Liver (tissue), 9 donors: ENCODE data around the gene ZDHHC11B. TPM values are rescaled to one million over a fixed set of nuclear protein-coding genes. Genes with fewer than 3 reads are reported as not detected.

Source experiments
- DNase-seq: peaks from one replicate; pipeline ENCODE4 v3.0.0-alpha.2; 2017; ENCODE audit warnings: low spot score
- H3K27ac ChIP-seq, 2 donors: one replicate each; pipeline ENCODE4 v1.7.0; 2013; ENCODE audit warnings: inconsistent platforms in 2 of 2, low read length in 2 of 2, control low read depth in 1 of 2, low read depth in 1 of 2, mild to moderate bottlenecking in 1 of 2
- H3K27me3 ChIP-seq, 4 donors: one replicate each; pipeline versions ENCODE4 v1.6.1 to v1.7.0; 2013; ENCODE audit warnings: low read length in 3 of 4, inconsistent platforms in 1 of 4, mild to moderate bottlenecking in 1 of 4, moderate library complexity in 1 of 4; ENCODE audit not compliant: control insufficient read depth in 4 of 4, insufficient read depth in 4 of 4
- H3K36me3 ChIP-seq, 4 donors: one replicate each; pipeline versions ENCODE4 v1.6.1 to v1.7.0; 2013; ENCODE audit warnings: low read length in 3 of 4, mild to moderate bottlenecking in 3 of 4, low read depth in 1 of 4, moderate library complexity in 1 of 4; ENCODE audit not compliant: control insufficient read depth in 4 of 4, insufficient read depth in 3 of 4
- H3K4me1 ChIP-seq, 4 donors: one replicate each; pipeline versions ENCODE4 v1.6.1 to v1.7.0; 2013; ENCODE audit warnings: low read length in 3 of 4, mild to moderate bottlenecking in 3 of 4, moderate library complexity in 1 of 4; ENCODE audit not compliant: control insufficient read depth in 4 of 4, insufficient read depth in 4 of 4
- H3K4me3 ChIP-seq, 3 donors: one replicate each; pipeline versions ENCODE4 v1.6.1 to v1.7.0; 2013; ENCODE audit warnings: low read length in 3 of 3, control low read depth in 1 of 3, low read depth in 1 of 3, mild to moderate bottlenecking in 1 of 3
- H3K9ac ChIP-seq, 2 donors: one replicate each; pipeline ENCODE4 v1.7.0; 2013; ENCODE audit warnings: low read length in 2 of 2, mild to moderate bottlenecking in 2 of 2, moderate library complexity in 2 of 2, control low read depth in 1 of 2, low read depth in 1 of 2
- H3K9me3 ChIP-seq, 4 donors: one replicate each; pipeline versions ENCODE4 v1.6.1 to v1.7.0; 2013; ENCODE audit warnings: low read length in 3 of 4; ENCODE audit not compliant: control insufficient read depth in 4 of 4
- FOXA1 ChIP-seq: IDR thresholded peaks from 2 replicates; pipeline ENCODE4 v1.6.1; 2016; ENCODE audit warnings: antibody characterized with exemption
- FOXA2 ChIP-seq: IDR thresholded peaks from 2 replicates; pipeline ENCODE4 v1.6.1; 2016; ENCODE audit warnings: antibody characterized with exemption
- REST ChIP-seq: IDR thresholded peaks from 2 replicates; pipeline ENCODE4 v1.6.1; 2016; ENCODE audit warnings: antibody characterized with exemption, mild to moderate bottlenecking
- TAF1 ChIP-seq: conservative IDR thresholded peaks from 2 replicates; pipeline ENCODE4 v1.6.1; 2016; ENCODE audit warnings: antibody characterized with exemption, mild to moderate bottlenecking
- YY1 ChIP-seq: IDR thresholded peaks from 2 replicates; pipeline ENCODE4 v1.6.1; 2016; ENCODE audit warnings: antibody characterized with exemption, mild to moderate bottlenecking
- WGBS: extraction: QIAGEN DNeasy Blood & Tissue Kit; methylation state at CpG from one replicate; pipeline ENCODE4 v1.1.7; 2013; 5-methylcytosine and 5-hydroxymethylcytosine counted together
- polyA plus RNA-seq, 2 donors: library from polyadenylated mRNA; stranded (reverse) in 1 of 2; unstranded in 1 of 2; fragments of 200-250 nt in 1 of 2; fragments of >200 nt in 1 of 2; fragmentation: Nextera tagmentation in 1 of 2; extraction: Ambion mirVana in 1 of 2; gene quantifications; one replicate each; pipeline versions ENCODE4 v1.2.1 to v1.2.3, GENCODE V29; 2013 to 2015
- total RNA-seq, 2 donors: library from RNA; depleted of rRNA; stranded (reverse); fragments of >200 nt; gene quantifications; one replicate each; pipeline ENCODE4 v1.2.3, GENCODE V29; 2014
- TF ChIP-seq, protein P1 (sequence below): fragments of 150-350 bp; IDR thresholded peaks from 2 replicates; pipeline ENCODE4 v1.5.1; 2017; ENCODE audit warnings: improper control_type of control experiment, low read depth, low read length; ENCODE audit not compliant: missing input control
- TF ChIP-seq, protein P2 (sequence below): IDR thresholded peaks from 2 replicates; pipeline ENCODE4 v1.6.1; 2016; ENCODE audit warnings: antibody characterized with exemption
- donor health status: healthy.
- donor health status: healthy.
- donor health status: healthy.
- donor health status: healthy.
- donor health status: healthy.

Gene ZDHHC11B
- total and polyA plus RNA-seq, 4 donors: 0.37 to 2.1 (median 0.62) TPM

- Histone ChIP-seq H3K9me3 (no peaks in the 10 kb centered on the region), H3K27me3 (no peaks in the 10 kb centered on the region), H3K9ac (no peak overlapping the region), H3K36me3 (peaks cover 0 to 6% (median 2%) of the 10 kb centered on the region in 4 donors), H3K4me1 (peaks cover 2 to 30% (median 15%) of the 10 kb centered on the region in 4 donors), H3K27ac (no peak overlapping the region), H3K4me3 (no peak overlapping the region)
- WGBS: 93% methylated on average over 15 of the region's 15 CpGs
- TF ChIP-seq YY1: no peak
- DNase-seq: no peak
Observed at GRCh38 chr5:761059-761771, 23.3 kb downstream of the ZDHHC11B start.

- peaks cover 0 to 2% (median under 1%) of the 10 kb centered on the region in 4 donors for H3K36me3 ChIP-seq
- no peak for DNase-seq
- H3K9ac ChIP-seq: no peak overlapping the region
- TF ChIP-seq YY1 (no peak), FOXA1 (no peak), REST (no peak), TAF1 (no peak), FOXA2 (no peak)
- TF ChIP-seq, protein P1, sequence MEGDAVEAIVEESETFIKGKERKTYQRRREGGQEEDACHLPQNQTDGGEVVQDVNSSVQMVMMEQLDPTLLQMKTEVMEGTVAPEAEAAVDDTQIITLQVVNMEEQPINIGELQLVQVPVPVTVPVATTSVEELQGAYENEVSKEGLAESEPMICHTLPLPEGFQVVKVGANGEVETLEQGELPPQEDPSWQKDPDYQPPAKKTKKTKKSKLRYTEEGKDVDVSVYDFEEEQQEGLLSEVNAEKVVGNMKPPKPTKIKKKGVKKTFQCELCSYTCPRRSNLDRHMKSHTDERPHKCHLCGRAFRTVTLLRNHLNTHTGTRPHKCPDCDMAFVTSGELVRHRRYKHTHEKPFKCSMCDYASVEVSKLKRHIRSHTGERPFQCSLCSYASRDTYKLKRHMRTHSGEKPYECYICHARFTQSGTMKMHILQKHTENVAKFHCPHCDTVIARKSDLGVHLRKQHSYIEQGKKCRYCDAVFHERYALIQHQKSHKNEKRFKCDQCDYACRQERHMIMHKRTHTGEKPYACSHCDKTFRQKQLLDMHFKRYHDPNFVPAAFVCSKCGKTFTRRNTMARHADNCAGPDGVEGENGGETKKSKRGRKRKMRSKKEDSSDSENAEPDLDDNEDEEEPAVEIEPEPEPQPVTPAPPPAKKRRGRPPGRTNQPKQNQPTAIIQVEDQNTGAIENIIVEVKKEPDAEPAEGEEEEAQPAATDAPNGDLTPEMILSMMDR: no peak
- TF ChIP-seq, protein P2, sequence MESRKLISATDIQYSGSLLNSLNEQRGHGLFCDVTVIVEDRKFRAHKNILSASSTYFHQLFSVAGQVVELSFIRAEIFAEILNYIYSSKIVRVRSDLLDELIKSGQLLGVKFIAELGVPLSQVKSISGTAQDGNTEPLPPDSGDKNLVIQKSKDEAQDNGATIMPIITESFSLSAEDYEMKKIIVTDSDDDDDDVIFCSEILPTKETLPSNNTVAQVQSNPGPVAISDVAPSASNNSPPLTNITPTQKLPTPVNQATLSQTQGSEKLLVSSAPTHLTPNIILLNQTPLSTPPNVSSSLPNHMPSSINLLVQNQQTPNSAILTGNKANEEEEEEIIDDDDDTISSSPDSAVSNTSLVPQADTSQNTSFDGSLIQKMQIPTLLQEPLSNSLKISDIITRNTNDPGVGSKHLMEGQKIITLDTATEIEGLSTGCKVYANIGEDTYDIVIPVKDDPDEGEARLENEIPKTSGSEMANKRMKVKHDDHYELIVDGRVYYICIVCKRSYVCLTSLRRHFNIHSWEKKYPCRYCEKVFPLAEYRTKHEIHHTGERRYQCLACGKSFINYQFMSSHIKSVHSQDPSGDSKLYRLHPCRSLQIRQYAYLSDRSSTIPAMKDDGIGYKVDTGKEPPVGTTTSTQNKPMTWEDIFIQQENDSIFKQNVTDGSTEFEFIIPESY: no peak
- no peak overlapping the region for H3K27ac ChIP-seq
- no peaks in the 10 kb centered on the region for H3K9me3 ChIP-seq
- 96% methylated on average over 24 of the region's 24 CpGs for WGBS
- H3K27me3 ChIP-seq: no peaks in the 10 kb centered on the region
- peaks cover 2 to 30% (median 15%) of the 10 kb centered on the region in 4 donors for H3K4me1 ChIP-seq
- H3K4me3 ChIP-seq: no peak overlapping the region
Observed at GRCh38 chr5:760363-761058, 24.0 kb downstream of the ZDHHC11B start.
